GF-D8 (cell line): ENCODE results near the gene YPEL4.

Source experiments
- DNase-seq: peaks from one replicate; lab custom pipeline; 2025; lab: John Stamatoyannopoulos, UW

The YPEL4 gene

GRCh38 chr11:57632116-57632515 is 17.6 kb downstream of the YPEL4 start:
- DNase-seq = no peak

GRCh38 chr11:57630171-57630570 is 19.5 kb downstream of the YPEL4 start:
- DNase-seq = no peak

- DNase-seq = no peak
Measured at GRCh38 chr11:57626895-57627294, 22.8 kb downstream of the YPEL4 start.

GRCh38 chr11:57624864-57625263 is 24.8 kb downstream of the YPEL4 start:
- DNase-seq = no peak

GRCh38 chr11:57622263-57622662 is 27.4 kb downstream of the YPEL4 start:
- no peak for DNase-seq

GRCh38 chr11:57620467-57620866 is 29.2 kb downstream of the YPEL4 start:
- no peak for DNase-seq

GRCh38 chr11:57619331-57619730 is 30.4 kb downstream of the YPEL4 start:
- DNase-seq = no peak

GRCh38 chr11:57618438-57618837 is 31.3 kb downstream of the YPEL4 start:
- no peak for DNase-seq

- no peak for DNase-seq
Measured at GRCh38 chr11:57616595-57616994, 33.1 kb downstream of the YPEL4 start.

- no peak for DNase-seq
Measured at GRCh38 chr11:57615308-57615707, 34.4 kb downstream of the YPEL4 start.

- no peak for DNase-seq
Measured at GRCh38 chr11:57614234-57614772, 35.4 kb downstream of the YPEL4 start.

- no peak for DNase-seq
Measured at GRCh38 chr11:57610170-57610569, 39.5 kb downstream of the YPEL4 start.

- DNase-seq = no peak
Measured at GRCh38 chr11:57605028-57605420, 44.7 kb downstream of the YPEL4 start.

- no peak for DNase-seq
Measured at GRCh38 chr11:57604296-57605027, 45.2 kb downstream of the YPEL4 start.

- no peak for DNase-seq
Measured at GRCh38 chr11:57601297-57601696, 48.4 kb downstream of the YPEL4 start.

GRCh38 chr11:57599381-57599780 is 50.3 kb downstream of the YPEL4 start:
- DNase-seq = no peak

GRCh38 chr11:57598831-57599155 is 50.9 kb downstream of the YPEL4 start:
- DNase-seq = no peak

GRCh38 chr11:57597916-57598830 is 51.5 kb downstream of the YPEL4 start:
- DNase-seq = no peak

- DNase-seq = no peak
Measured at GRCh38 chr11:57597461-57597915, 52.2 kb downstream of the YPEL4 start, which contains the start of gene SERPING1. SERPING1 (plus strand) TSS chr11:57597685; CDS start chr11:57598271, 586 bp downstream.

- no peak for DNase-seq
Measured at GRCh38 chr11:57596266-57596885, 53.3 kb downstream of the YPEL4 start.
